GM06990 (cell line): Measurements from ENCODE around the gene HMMR.
A peak's percentile ranks its signal among the peaks of the same experiment; 100 is the strongest.
"Not testable (repeated sequence)": the region's sequence is repeated elsewhere in the genome, so short reads cannot be mapped to it uniquely, and the experiment has no call there.

ENCODE experiments used
- DNase-seq: peaks from one replicate; pipeline ENCODE4 v3.0.0-alpha.2; 2011; ENCODE audit not compliant: insufficient read length; ENCODE audit errors: extremely low read depth
- H3K27me3 ChIP-seq: replicated peaks from 2 replicates; pipeline ENCODE4 v1.6.0; 2011; ENCODE audit warnings: low read length; ENCODE audit not compliant: control insufficient read depth, insufficient read depth
- H3K36me3 ChIP-seq: 2 replicates; pipeline ENCODE4 v1.5.1; 2011; ENCODE audit warnings: low read length; ENCODE audit not compliant: control insufficient read depth, insufficient read depth
- H3K4me3 ChIP-seq: replicated peaks from 2 replicates; pipeline ENCODE4 v1.5.1; 2011; ENCODE audit warnings: low read depth, mild to moderate bottlenecking, control low read depth, low read length
- TF ChIP-seq, protein P1 (sequence below): IDR thresholded peaks from 2 replicates; pipeline ENCODE4 v1.5.1; 2011; ENCODE audit warnings: low read length, control low read depth, mild to moderate bottlenecking, inconsistent platforms; ENCODE audit not compliant: insufficient read depth, poor library complexity, severe bottlenecking

Gene HMMR

GRCh38 chr5:163460562-163461171 is at the start of gene HMMR:
TSS of gene HMMR (plus strand) at chr5:163460632. CDS start at chr5:163460693, 61 bp downstream.
- Histone ChIP-seq H3K27me3 (no peaks in the 10 kb centered on the region), H3K4me3 (peak within 1 kb of the TSS; percentile 81), H3K36me3 (no peaks in the 10 kb centered on the region)
- TF ChIP-seq, protein P1, sequence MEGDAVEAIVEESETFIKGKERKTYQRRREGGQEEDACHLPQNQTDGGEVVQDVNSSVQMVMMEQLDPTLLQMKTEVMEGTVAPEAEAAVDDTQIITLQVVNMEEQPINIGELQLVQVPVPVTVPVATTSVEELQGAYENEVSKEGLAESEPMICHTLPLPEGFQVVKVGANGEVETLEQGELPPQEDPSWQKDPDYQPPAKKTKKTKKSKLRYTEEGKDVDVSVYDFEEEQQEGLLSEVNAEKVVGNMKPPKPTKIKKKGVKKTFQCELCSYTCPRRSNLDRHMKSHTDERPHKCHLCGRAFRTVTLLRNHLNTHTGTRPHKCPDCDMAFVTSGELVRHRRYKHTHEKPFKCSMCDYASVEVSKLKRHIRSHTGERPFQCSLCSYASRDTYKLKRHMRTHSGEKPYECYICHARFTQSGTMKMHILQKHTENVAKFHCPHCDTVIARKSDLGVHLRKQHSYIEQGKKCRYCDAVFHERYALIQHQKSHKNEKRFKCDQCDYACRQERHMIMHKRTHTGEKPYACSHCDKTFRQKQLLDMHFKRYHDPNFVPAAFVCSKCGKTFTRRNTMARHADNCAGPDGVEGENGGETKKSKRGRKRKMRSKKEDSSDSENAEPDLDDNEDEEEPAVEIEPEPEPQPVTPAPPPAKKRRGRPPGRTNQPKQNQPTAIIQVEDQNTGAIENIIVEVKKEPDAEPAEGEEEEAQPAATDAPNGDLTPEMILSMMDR, result no peak
- no peak for DNase-seq

DNA sequence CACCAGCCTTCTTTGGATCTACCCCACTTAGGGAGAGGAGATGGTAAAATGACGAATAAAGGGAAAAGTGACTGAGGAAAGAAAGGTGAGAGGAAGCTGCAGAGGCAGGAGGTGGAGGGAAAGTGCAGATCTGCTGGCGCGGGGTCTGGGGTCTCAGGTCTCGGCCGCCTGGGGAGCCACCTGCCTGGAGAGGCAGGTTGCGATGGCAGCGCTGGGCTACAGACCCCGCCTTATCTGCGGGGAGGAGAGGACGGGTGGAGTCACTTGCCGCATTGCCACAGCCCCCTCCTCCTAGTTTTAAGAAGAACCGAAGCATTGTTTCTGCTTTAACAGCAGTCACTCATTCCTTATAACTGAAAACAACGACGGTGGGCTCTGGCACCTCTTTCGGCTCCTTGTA is 44.8 kb upstream of the HMMR start:
- not testable (repeated sequence) for DNase-seq, H3K4me3 ChIP-seq, H3K36me3 ChIP-seq, H3K27me3 ChIP-seq

GRCh38 chr5:163424836-163425235 is 35.6 kb upstream of the HMMR start:
- Histone ChIP-seq H3K36me3 (no peaks in the 10 kb centered on the region), H3K27me3 (no peaks in the 10 kb centered on the region), H3K4me3 (no peak overlapping the region)
- TF ChIP-seq, protein P1, result no peak
- DNase-seq, result no peak

GRCh38 chr5:163426128-163426527 is 34.3 kb upstream of the HMMR start:
- not testable (repeated sequence) for H3K27me3 ChIP-seq, H3K36me3 ChIP-seq, DNase-seq, H3K4me3 ChIP-seq

DNA sequence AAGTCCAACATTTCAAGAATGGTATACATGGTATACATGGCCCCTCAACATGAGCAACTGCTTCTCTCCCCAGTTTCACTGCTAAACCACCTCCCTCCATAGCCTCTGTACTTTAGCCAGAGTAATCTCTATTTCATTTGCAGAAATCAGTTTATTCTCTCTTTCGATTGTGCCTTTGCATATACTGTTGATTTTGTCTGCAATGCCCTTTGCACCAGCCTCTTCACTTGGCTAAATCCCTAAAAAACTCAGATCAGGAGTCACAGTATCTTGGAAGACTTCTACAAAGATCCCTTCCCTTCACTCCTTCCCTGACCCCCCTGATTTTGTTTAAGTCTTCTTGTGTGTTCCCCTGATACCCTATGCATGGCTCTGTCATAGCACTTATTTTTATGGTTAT is 27.9 kb upstream of the HMMR start:
- H3K4me3 ChIP-seq, result no peak overlapping the region
- TF ChIP-seq, protein P1, result no peak

DNA sequence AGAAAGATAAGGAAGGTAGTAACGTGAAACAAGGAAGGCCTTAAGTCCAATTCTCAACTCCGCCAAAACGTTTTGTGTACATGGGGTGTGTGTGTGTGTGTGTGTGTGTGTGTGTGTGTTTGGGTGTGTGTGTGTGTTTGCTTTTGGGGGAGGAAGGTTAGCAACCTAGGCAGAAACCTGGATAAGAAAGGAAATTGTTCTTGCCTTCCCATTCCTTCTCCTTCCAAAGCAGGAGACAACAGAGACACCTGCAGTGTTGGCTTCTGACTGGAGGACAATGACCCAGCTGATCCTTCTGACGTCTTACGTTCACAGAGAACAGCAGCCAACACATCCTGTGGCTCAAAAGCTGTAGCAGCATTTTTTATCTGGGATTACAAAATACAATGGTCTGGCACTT is 27.2 kb upstream of the HMMR start:
- no peak for DNase-seq
- TF ChIP-seq, protein P1, result no peak
- Histone ChIP-seq H3K4me3 (no peak overlapping the region), H3K36me3 (no peaks in the 10 kb centered on the region), H3K27me3 (no peaks in the 10 kb centered on the region)

More for the DNA sequence above, 27.9 kb upstream of the HMMR start:
- DNase-seq, result no peak
- Histone ChIP-seq H3K27me3 (no peaks in the 10 kb centered on the region), H3K36me3 (no peaks in the 10 kb centered on the region)

DNA sequence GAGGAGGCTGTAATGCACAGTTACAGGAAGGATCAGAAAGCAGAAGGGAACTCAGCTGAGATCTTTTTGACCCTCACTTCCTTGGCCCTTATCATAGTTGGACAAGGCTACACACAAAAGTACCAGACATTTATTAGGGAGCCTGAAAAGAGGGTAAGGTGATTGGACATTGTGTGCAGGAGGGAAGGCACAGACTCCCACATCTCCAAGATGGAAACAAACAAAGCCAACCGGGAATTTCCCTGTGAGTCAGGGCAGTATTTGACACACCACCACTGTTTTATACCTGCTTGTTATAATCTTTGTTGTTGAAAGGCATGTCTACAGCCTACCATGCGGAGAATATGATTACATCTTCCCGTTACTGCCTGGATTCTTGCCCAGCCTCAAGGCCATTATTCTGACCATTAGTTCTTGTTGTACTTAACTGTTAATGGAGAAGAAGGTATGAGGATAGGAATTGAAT is 26.0 kb upstream of the HMMR start:
- H3K36me3 ChIP-seq, result no peaks in the 10 kb centered on the region
- TF ChIP-seq, protein P1, result no peak
- H3K27me3 ChIP-seq, result no peaks in the 10 kb centered on the region
- H3K4me3 ChIP-seq, result no peak overlapping the region
- DNase-seq, result no peak
